ENCODE data around the gene CCDC127. TPM values are rescaled to one million over a fixed set of nuclear protein-coding genes. Genes with fewer than 3 reads are reported as not detected.

Gene CCDC127
- total RNA-seq, 1 donor from 2014 or later = 7.0 TPM

GRCh38 chr5:181566-181965 is 36.4 kb downstream of the CCDC127 start:
- no peak overlapping the region for H3K4me3 Mint-ChIP-seq
- DNase-seq (ENCODE audit: low spot score) = no peak
- Histone ChIP-seq H3F3A (ENCODE audit: low read depth) (no peaks in the 10 kb centered on the region), H4K20me1 (ENCODE audit: low read depth) (no peaks in the 10 kb centered on the region), H3K79me2 (ENCODE audit: low read depth) (no peaks in the 10 kb centered on the region), H3K4me3 (no peak overlapping the region), H3K4me2 (no peak overlapping the region), H2AFZ (replicated peaks) (no peak overlapping the region), H3K27me3 (no peaks in the 10 kb centered on the region), H3K4me1 (peaks cover 10% of the 10 kb centered on the region), H3K27ac (no peak overlapping the region), H3K36me3 (no peaks in the 10 kb centered on the region), H3K9me3 (ENCODE audit: low read depth) (no peaks in the 10 kb centered on the region), H3K9ac (no peak overlapping the region)
- TF ChIP-seq EZH2phosphoT487 (IDR thresholded peaks at IDR 0.05) (no peak), CTCF (IDR thresholded peaks at IDR 0.05) (no peak), EZH2 (IDR thresholded peaks at IDR 0.05) (no peak)
- H3K27ac Mint-ChIP-seq = no peak overlapping the region
- H3K27me3 Mint-ChIP-seq (ENCODE audit: insufficient read depth, low read depth) = peaks cover 2% of the 10 kb centered on the region
- peaks cover 8% of the 10 kb centered on the region for H3K4me1 Mint-ChIP-seq
- H3K36me3 Mint-ChIP-seq = peaks cover 17% of the 10 kb centered on the region
- no peaks in the 10 kb centered on the region for H3K9me3 Mint-ChIP-seq

- no peak for TF ChIP-seq EZH2phosphoT487 (IDR thresholded peaks at IDR 0.05)
- TF ChIP-seq EZH2 (IDR thresholded peaks at IDR 0.05) = no peak
- no peak for TF ChIP-seq CTCF (IDR thresholded peaks at IDR 0.05)
- Histone ChIP-seq H2AFZ (replicated peaks) (no peak overlapping the region), H3K4me3 (no peak overlapping the region), H3K79me2 (ENCODE audit: low read depth) (no peaks in the 10 kb centered on the region), H3K4me2 (no peak overlapping the region), H3K27ac (no peak overlapping the region), H3K9me3 (ENCODE audit: low read depth) (no peaks in the 10 kb centered on the region), H3K4me1 (peaks cover 10% of the 10 kb centered on the region), H3K9ac (no peak overlapping the region), H3K36me3 (no peaks in the 10 kb centered on the region), H3F3A (ENCODE audit: low read depth) (no peaks in the 10 kb centered on the region), H3K27me3 (no peaks in the 10 kb centered on the region), H4K20me1 (ENCODE audit: low read depth) (no peaks in the 10 kb centered on the region)
- H3K4me1 Mint-ChIP-seq = peaks cover 8% of the 10 kb centered on the region
- H3K27ac Mint-ChIP-seq = no peak overlapping the region
- no peak overlapping the region for H3K4me3 Mint-ChIP-seq
- H3K36me3 Mint-ChIP-seq = peaks cover 17% of the 10 kb centered on the region
- no peaks in the 10 kb centered on the region for H3K9me3 Mint-ChIP-seq
- DNase-seq (ENCODE audit: low spot score) = no peak
- peaks cover 2% of the 10 kb centered on the region for H3K27me3 Mint-ChIP-seq (ENCODE audit: insufficient read depth, low read depth)
These were observed 36.8 kb downstream of the CCDC127 start for GRCh38 chr5:181160-181559.

- no peak overlapping the region for H3K27ac Mint-ChIP-seq
- H3K9me3 ChIP-seq (ENCODE audit: low read depth) = no peaks in the 10 kb centered on the region
- H3K4me2 ChIP-seq = no peak overlapping the region
- H3F3A ChIP-seq (ENCODE audit: low read depth) = no peaks in the 10 kb centered on the region
- peaks cover 8% of the 10 kb centered on the region for H3K4me1 Mint-ChIP-seq
- no peak overlapping the region for H3K4me3 Mint-ChIP-seq
- H3K27me3 Mint-ChIP-seq (ENCODE audit: insufficient read depth, low read depth) = peaks cover 2% of the 10 kb centered on the region
- no peak overlapping the region for H2AFZ ChIP-seq (replicated peaks)
- no peak overlapping the region for H3K4me3 ChIP-seq
- no peaks in the 10 kb centered on the region for H3K79me2 ChIP-seq (ENCODE audit: low read depth)
- no peak overlapping the region for H3K9ac ChIP-seq
- DNase-seq (ENCODE audit: low spot score) = peak; percentile 20
- H3K4me1 ChIP-seq = peaks cover 10% of the 10 kb centered on the region
- H3K36me3 Mint-ChIP-seq = peaks cover 17% of the 10 kb centered on the region
- no peaks in the 10 kb centered on the region for H3K27me3 ChIP-seq
- no peak overlapping the region for H3K27ac ChIP-seq
- H4K20me1 ChIP-seq (ENCODE audit: low read depth) = no peaks in the 10 kb centered on the region
- no peaks in the 10 kb centered on the region for H3K36me3 ChIP-seq
- TF ChIP-seq EZH2phosphoT487 (IDR thresholded peaks at IDR 0.05) = no peak
- TF ChIP-seq CTCF (IDR thresholded peaks at IDR 0.05) = no peak
- TF ChIP-seq EZH2 (IDR thresholded peaks at IDR 0.05) = no peak
- no peaks in the 10 kb centered on the region for H3K9me3 Mint-ChIP-seq
These were observed 37.6 kb downstream of the CCDC127 start for GRCh38 chr5:180286-180918.
